ENCODE measurements around the gene RASGRP2.

RASGRP2 gene

DNA sequence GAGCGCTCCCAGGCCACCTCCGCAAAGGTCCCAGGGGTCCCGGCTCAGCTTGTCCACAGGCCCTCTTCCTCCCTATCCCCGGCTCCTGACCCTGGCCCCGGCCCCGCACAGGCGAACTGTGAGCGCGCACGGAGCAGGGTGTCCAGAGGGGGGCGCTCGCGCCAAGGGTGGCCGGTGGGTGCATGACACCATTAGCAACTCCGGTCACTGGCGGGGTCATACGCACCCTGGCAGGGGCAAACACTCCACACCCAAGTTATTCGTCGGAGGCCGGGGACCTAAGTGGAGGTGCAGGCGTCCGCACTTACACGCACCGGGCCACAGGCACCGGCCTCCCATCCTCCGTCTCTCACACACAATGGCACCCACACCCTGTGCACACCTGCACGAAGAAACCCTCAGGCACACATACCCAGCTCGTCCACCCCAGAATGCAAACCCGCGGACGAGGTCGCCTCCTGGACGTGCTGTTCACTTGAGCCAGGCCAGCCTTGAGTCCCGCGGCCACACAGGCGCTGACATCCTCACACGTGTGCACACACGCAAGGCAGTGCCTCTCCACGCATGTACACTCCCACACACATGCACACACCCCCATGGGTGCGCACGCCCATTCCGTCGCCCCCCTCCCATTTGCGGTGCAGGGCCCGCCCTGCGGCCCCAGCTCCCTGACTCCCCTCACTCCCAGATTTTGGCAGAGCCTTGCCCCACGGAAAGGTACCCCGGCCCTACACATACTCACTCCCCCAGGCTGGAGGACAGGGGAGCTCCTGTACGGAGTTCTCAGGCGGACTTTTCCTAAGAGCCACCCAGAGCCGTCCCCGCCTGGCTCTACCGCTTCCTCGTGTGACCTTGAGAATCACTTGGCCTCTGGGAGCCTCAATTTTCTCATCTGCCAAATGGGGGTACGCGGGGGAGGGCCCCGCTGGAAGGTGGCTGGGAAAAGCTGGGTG is at the start of gene RASGRP2:
Gene RASGRP2, minus strand, starts transcription at position 552 of the 953 bp plus-strand sequence. CDS start 1,276 bp downstream, outside the sequence.
- peak within 1 kb of the TSS; percentile 89 for H3K27ac Mint-ChIP-seq
- no peaks in the 10 kb centered on the region for H3K36me3 Mint-ChIP-seq
- peaks cover 41% of the 10 kb centered on the region for H3K4me1 Mint-ChIP-seq
- H3K9me3 Mint-ChIP-seq, result no peaks in the 10 kb centered on the region
- H3K4me3 Mint-ChIP-seq, result peak within 1 kb of the TSS; percentile 85
- H3K27me3 Mint-ChIP-seq, result no peaks in the 10 kb centered on the region

DNA sequence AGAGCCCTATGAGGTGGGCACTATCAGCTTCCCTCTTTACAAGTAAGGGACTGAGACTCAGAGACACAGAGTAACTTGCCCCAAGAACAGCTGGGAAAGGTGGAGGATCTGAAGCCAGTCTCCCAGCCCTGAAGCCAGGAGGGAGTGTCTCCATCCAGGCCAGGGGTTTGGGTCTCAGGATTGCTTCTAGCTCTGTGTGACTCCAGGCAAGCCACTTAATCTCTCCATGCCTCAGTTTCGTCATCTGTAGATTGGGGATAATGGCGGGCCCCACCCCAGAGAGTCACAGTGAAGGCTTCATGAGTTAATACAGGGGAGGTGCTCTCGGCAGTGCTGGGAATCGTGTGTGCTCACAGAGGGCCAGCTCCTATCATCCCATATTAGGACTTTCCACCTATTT is 48.5 kb upstream of the RASGRP2 start:
- Mint-ChIP-seq H3K9me3 (no peaks in the 10 kb centered on the region), H3K27ac (no peak overlapping the region), H3K4me3 (no peak overlapping the region), H3K27me3 (no peaks in the 10 kb centered on the region), H3K4me1 (peaks cover 23% of the 10 kb centered on the region), H3K36me3 (no peaks in the 10 kb centered on the region)

DNA sequence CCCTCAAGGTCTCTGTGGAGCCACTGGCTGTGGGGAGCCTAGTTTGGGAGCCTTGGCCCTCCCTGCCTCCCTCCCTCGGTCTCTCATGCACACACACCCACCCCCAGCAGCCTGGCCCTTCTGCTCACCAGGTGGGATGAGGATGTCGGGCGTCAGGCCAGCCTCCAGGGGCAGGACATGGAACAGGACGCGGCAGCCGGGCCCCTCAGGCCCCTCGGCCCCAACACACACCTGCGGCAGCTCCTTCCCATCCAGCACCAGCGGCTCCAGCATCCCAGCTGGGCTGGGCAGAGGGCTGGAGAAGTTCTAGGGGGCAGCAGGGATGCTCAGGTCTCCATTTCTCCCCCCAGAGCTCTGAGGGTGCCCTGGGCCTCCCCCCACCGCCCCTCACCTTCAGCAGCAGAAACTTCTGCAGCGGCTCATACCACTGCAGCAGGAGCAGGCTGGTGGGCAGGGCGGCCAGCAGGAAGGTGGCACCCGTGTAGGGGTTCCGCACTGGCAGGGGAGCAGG is 47.9 kb upstream of the RASGRP2 start:
- Mint-ChIP-seq H3K9me3 (no peaks in the 10 kb centered on the region), H3K4me3 (no peak overlapping the region), H3K4me1 (peaks cover 23% of the 10 kb centered on the region), H3K36me3 (no peaks in the 10 kb centered on the region), H3K27ac (no peak overlapping the region), H3K27me3 (no peaks in the 10 kb centered on the region)

DNA sequence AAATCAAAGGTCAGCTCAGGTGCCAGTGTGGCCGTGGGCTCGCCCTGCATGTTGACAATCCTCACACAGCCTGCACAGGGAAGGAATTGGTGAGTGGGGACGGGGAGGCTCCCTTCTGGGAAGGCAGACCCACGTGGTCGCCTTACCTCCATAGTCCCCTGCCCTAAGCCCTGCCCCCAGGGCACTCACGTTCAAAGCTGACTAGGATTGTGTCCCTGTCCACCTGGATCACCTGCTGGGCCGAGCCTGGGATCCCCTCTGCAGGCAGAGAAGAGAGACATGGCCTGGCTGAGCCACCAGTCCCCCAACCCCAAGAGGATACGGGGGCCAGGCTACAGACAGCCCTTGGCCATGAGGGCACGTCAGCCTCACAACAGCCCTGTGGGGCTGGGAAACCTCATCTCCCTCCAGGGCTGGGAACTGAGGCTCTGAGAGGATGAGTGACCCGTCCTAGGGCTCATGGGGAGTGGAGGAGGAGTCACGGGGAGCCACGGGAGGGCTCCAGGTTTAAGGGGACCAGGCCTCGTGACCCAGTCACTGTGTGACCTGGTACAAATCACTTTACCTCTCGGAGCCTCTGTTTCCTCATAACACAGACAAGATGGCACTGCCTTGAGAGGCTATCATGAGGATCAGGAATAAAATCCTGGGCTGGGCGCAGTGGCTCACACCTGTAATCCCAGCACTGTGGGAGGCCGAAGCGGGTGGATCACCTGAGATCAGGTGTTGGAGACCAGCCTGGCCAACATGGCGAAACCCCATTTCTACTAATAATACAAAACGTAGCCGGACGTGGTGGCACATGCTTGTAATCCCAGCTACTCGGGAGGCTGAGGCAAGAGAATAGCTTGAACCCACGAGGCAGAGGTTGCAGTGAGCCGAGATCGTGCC is 46.5 kb upstream of the RASGRP2 start:
- Mint-ChIP-seq H3K4me3 (no peak overlapping the region), H3K4me1 (peaks cover 23% of the 10 kb centered on the region), H3K9me3 (no peaks in the 10 kb centered on the region), H3K36me3 (no peaks in the 10 kb centered on the region), H3K27me3 (no peaks in the 10 kb centered on the region), H3K27ac (no peak overlapping the region)

DNA sequence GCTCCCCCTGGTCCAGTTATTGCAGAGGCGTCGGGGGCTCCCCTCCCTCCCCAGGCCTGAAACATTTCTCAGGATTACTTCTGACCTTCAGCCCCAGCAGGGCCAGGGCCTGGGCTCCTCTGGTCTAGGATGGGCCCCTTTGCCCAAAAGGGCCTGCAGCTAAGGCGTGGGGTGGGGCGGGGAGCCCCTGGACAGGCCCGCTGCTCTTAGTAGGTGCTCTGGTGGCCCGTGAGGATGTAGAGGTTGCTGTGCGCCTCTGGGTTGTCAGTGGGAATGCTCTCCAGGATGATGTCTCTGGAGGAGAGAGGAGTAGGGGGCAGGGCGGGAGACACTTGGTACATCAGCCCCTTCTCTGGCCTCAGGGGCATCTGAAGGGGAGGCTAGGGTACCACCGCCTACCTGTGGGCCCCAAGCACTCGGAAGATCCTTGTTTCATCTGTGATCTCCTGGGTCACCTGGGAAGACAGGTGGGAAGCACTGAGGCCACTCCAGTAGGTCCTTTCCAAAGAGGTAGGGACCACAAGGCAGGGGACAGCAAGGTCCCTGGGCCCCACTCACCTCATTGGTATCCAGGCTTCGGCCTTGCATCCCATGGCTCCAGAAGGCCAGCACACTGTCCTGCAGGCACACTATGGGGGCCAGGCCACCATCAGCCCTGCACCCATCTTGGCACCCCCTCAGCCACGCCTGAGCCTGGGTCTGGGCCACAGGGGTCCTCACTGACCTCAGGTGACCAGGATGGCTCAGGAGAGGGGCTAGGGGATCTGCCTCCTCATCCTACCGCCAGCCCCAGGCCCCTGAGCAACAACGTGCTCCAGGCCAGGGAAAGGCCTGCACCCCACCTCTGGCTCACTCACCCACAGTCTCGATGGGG is 45.6 kb upstream of the RASGRP2 start:
- no peak overlapping the region for H3K4me3 Mint-ChIP-seq
- no peaks in the 10 kb centered on the region for H3K9me3 Mint-ChIP-seq
- H3K4me1 Mint-ChIP-seq, result peaks cover 22% of the 10 kb centered on the region
- H3K36me3 Mint-ChIP-seq, result peaks cover 2% of the 10 kb centered on the region
- H3K27me3 Mint-ChIP-seq, result no peaks in the 10 kb centered on the region
- H3K27ac Mint-ChIP-seq, result no peak overlapping the region

DNA sequence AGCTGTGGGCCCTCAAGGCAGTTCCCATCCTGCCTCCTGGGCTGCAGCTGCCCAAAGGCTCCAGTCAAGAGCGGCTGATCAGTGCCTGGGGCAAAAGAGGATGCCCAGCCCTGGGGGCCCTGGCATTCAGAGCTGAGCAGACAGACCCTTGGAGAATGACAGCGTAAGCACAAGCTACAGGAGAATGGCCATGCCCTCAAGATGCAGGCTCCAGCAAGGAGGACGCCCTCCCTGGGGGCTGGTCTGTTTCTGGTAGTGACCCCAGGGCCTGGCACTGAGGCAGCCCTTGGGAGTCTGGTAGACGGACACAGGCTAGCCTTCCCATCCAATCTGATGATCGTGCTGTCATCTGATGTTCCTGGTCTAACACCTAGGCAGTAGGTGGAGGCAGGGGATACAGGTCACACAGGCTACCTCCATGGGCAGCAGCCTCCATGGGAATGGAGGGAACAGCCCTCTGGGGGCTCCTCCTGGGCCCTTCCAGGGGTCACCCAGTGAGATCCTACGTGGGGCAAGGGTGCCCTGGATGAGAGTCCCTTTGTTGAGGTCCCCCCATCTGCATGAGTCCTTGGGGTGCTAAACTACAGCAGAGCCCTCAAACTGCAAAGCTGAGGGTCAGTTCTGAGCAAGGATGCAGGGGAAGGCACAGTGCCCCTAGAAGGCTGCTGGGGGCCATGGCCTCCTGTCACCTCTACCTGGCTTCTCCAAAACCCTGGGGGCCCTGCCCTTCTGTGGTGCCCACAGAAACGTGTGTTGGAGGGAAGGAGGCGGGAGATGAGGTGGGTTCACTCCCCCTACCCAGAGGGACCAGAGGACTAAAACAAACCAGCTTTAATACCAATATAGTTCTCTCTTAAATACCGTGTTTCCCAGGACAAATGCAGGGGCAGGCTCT is 44.6 kb upstream of the RASGRP2 start:
- no peak overlapping the region for H3K27ac Mint-ChIP-seq
- no peaks in the 10 kb centered on the region for H3K27me3 Mint-ChIP-seq
- H3K4me3 Mint-ChIP-seq, result no peak overlapping the region
- H3K36me3 Mint-ChIP-seq, result peaks cover 2% of the 10 kb centered on the region
- no peaks in the 10 kb centered on the region for H3K9me3 Mint-ChIP-seq
- H3K4me1 Mint-ChIP-seq, result peaks cover 12% of the 10 kb centered on the region

DNA sequence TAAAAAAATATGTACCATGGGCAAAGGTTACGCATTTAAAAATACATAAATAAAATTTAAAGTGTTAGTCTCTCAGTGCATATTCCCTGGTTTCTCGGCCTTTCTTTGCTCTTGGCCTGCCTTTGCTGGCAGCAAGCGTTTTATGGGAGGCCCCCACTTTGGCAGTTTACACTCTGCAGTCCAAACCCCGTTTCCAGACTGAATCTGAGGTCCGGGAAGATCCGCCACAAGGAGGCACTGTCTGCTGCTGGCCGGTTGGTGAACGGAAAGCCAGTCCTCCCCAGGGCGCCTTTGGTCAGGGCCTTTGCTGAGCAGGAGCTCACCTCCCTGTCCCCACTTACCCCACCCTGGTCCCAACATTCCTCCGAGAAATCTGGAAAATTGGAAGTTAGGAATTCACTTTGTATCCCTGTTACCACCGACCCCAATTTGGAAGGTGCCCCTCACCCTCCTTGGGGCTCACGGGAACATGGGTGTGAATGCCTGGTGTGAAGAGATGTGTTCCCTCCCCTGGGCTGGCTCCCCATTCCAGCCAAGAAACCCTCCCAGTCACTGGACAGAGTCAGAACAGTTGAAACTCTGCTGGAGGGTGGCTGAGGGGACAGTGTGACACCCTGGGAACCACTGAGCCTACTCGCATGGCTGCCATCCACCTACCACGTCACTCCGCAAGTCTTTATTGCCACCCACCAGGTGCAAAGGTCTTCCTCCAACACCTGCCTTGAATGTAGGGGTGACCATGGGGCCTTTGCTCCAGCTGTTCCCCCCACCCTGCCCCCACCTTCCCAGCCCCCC is 43.8 kb upstream of the RASGRP2 start:
- no peak overlapping the region for H3K4me3 Mint-ChIP-seq
- peaks cover 2% of the 10 kb centered on the region for H3K36me3 Mint-ChIP-seq
- no peaks in the 10 kb centered on the region for H3K27me3 Mint-ChIP-seq
- H3K4me1 Mint-ChIP-seq, result peaks cover 9% of the 10 kb centered on the region
- H3K9me3 Mint-ChIP-seq, result no peaks in the 10 kb centered on the region
- H3K27ac Mint-ChIP-seq, result no peak overlapping the region

DNA sequence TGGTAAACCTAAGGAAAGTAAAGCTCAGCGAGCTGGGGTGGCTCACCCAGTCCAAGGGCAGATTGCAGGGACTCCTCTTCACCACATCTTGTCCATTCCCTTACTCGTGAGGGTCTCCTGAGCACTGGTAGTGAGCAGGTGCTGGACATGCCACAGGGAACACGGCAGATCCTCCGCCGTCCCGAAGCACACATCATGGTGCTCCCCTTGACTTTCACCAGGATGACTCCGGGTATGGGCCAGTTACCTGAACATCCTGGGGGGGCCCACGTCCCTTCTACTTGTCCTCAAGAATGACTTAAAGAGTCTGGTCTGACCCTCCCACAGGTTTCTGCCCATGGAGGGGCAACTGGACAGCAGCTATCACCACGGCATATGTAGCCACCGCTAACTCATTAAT is 42.4 kb upstream of the RASGRP2 start:
- H3K9me3 Mint-ChIP-seq, result no peaks in the 10 kb centered on the region
- H3K27ac Mint-ChIP-seq, result no peak overlapping the region
- H3K4me1 Mint-ChIP-seq, result peaks cover 14% of the 10 kb centered on the region
- no peak overlapping the region for H3K4me3 Mint-ChIP-seq
- peaks cover 2% of the 10 kb centered on the region for H3K36me3 Mint-ChIP-seq
- H3K27me3 Mint-ChIP-seq, result no peaks in the 10 kb centered on the region

DNA sequence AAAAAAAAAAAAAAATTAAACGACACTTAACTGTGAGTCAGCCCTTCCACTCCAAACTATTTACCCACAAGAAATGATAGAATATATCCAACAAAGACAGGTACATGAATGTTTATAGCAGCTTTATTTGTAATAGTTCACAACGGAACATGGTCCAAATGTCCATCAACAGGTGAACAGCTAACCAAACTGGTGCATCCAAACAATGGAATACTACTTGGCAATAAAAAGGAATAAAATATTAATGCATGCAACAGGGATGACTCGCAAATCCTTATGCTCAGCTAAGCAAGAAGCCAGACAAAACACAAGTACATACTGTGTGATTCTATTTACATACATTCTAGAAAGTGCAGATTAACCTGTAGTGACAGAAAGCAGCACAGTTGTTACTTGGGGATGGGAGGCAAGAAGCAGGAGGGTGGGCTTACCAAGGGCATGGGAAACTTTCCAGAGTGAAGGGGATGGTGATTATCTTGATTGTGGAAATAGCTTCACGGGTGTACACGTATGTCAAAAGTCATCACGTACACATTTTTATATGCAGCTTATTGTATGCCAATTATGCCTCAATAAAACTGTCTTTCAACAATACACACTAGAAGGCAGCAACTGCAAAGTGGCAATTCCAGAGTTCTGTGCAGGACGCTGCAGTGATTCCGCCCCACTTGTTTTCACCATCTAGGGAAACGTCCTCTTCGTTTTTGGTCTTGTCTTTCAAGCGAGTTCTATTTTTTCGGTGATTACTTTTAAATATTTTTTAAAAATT is 41.1 kb upstream of the RASGRP2 start:
- H3K27me3 Mint-ChIP-seq, result no peaks in the 10 kb centered on the region
- H3K9me3 Mint-ChIP-seq, result no peaks in the 10 kb centered on the region
- H3K4me3 Mint-ChIP-seq, result no peak overlapping the region
- H3K4me1 Mint-ChIP-seq, result peaks cover 27% of the 10 kb centered on the region
- H3K27ac Mint-ChIP-seq, result peak overlapping the region; percentile 59
- H3K36me3 Mint-ChIP-seq, result peaks cover 2% of the 10 kb centered on the region

DNA sequence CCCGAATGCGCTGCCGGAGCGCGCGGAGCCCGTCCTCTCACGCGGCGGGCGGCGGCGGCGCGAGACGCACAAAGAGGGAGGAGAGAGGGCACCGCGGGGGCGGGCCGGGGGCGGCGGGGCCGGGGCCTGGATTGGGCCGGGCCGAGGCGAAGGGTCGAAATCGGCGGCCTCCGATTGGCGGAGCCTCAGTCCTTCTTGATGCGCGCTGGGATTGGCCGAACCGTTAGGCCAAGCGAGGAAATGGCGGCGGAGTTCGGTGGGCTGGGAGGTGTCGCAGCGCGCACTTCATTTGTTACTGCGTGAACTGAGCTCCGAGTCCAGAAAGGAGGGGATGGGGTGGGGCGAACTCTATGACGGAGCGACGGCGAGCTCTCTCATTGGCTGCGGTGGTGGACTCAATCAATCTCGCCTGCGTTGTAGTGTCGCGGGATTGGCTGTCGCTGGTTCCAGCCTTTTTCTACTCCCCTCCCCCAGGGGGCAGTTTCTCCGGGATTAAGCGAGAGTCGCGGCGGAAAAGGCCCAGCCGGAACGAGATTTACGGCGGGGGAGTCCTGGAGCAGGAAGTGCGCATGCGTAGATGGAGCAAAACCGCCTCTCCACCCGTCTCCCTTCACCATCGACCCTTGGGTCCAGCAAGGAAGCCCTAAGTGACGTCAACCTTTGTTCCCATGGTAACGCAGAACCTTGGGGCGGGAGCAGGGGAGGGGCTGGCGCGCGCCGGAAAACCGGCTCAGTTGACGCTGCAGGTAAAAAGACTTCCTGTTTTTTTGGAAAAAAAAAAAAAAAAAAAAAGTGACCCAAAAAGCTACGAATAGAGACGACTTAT is 34.7 kb upstream of the RASGRP2 start, which contains the start of gene SF1:
Gene SF1, minus strand, starts transcription at position 70 of the 826 bp plus-strand sequence. CDS start 150 bp downstream, outside the sequence.
- H3K36me3 Mint-ChIP-seq, result peaks cover 24% of the 10 kb centered on the region
- no peaks in the 10 kb centered on the region for H3K9me3 Mint-ChIP-seq
- no peaks in the 10 kb centered on the region for H3K27me3 Mint-ChIP-seq
- peaks cover 61% of the 10 kb centered on the region for H3K4me1 Mint-ChIP-seq
- H3K4me3 Mint-ChIP-seq, result peak within 1 kb of the TSS; percentile 95
- peak within 1 kb of the TSS; percentile 99 for H3K27ac Mint-ChIP-seq

DNA sequence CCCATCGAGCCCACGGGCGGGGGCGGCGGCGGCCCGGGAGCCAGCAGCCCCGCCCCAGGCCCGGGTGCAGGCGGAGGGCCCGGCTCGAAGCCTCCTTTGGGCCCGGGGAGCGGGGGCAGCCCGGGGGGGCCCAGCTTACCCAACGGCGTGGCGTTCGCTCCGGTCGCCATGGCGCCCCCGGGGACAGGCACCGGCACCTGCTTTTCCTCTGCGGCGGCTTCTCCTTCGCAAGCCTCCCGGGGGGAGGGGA is 34.2 kb upstream of the RASGRP2 start:
- H3K27me3 Mint-ChIP-seq, result no peaks in the 10 kb centered on the region
- peaks cover 66% of the 10 kb centered on the region for H3K4me1 Mint-ChIP-seq
- H3K27ac Mint-ChIP-seq, result no peak overlapping the region
- H3K4me3 Mint-ChIP-seq, result peak overlapping the region; percentile 95
- H3K36me3 Mint-ChIP-seq, result peaks cover 29% of the 10 kb centered on the region
- no peaks in the 10 kb centered on the region for H3K9me3 Mint-ChIP-seq

DNA sequence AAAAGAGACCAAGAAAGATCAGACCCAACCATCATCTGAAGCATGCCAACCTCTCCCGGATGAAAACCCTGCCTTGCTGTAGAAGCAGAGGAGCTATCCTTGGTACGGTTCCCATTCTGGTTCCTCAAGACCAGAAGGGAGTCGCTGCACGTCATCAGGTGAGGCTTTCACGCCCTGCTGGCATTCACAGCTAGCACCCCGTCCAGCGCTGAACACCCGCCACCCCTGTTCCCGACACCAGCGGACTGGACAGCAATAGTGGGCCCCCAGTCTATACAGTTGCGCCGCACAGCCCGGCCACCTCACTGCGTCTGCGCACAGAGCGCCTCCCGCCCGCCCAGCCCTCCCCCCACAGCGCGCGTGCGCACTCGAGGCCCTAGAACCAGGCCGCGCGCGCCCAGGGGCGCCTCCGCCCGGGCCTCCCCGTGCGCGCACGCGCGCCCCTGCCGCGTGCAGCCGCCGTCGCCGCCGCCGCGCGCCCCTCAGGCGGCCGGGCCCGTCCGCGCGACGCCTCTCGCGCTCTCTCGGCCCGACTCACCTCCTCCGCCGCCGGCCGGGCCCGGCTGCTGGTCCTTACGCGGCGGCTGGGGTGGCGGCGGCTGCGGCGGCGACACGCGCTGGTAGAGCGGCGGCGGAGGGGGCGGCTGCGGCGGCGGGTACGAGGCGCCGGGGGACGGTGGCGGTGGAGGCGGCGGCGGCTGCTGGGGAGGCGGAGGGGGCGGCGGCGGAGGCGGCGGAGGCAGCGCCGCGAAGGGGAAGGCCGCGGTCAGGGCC is 33.7 kb upstream of the RASGRP2 start:
- Mint-ChIP-seq H3K27ac (peak overlapping the region; percentile 86), H3K4me3 (peak overlapping the region; percentile 95), H3K36me3 (peaks cover 31% of the 10 kb centered on the region), H3K4me1 (peaks cover 71% of the 10 kb centered on the region), H3K27me3 (no peaks in the 10 kb centered on the region), H3K9me3 (no peaks in the 10 kb centered on the region)

All from activated naive CD4-positive, alpha-beta T cell treated with anti-CD3 and anti-CD28 coated beads, Interleukin-2, amount 50 U/mL, for 24 hours (primary cell).